MCF 10A (cell line): ENCODE measurements around the gene SLC43A3. TPM values are rescaled to one million over a fixed set of nuclear protein-coding genes. Genes with fewer than 3 reads are reported as not detected.

Experiments used
- BruUV-seq: library from RNA; stranded (reverse); fragments of 400-500 nt; replicated peaks from 2 replicates; lab custom pipeline; 2021; lab: Mats Ljungman, UMichigan
- CTCF ChIA-PET: fragments of 300-600 bp; sonication (Branson Sonifier 250); formaldehyde crosslinking; extraction: SDS; loops from one replicate; lab custom pipeline; 2021; ENCODE audit warnings: antibody characterized with exemption, inconsistent platforms; lab: Yijun Ruan, JAX
- POLR2A ChIA-PET: fragments of 300-600, 350-650 bp; sonication (Branson Sonifier 250); formaldehyde crosslinking; extraction: SDS; loops from one replicate; lab custom pipeline; 2020; ENCODE audit warnings: antibody characterized with exemption, inconsistent platforms; lab: Yijun Ruan, JAX
- DNase-seq: peaks from one replicate; pipeline ENCODE4 v3.0.0-alpha.2; 2018; ENCODE audit not compliant: unreplicated experiment
- H3K27ac Mint-ChIP-seq: one replicate; pipeline ENCODE4 v1.8.0; 2022; ENCODE audit warnings: mild to moderate bottlenecking, low read depth, mixed read lengths; ENCODE audit not compliant: unreplicated experiment
- H3K27me3 Mint-ChIP-seq: one replicate; pipeline ENCODE4 v1.8.0; 2022; ENCODE audit warnings: mixed read lengths; ENCODE audit not compliant: insufficient read depth, unreplicated experiment
- H3K36me3 Mint-ChIP-seq: one replicate; pipeline ENCODE4 v1.8.0; 2022; ENCODE audit warnings: mild to moderate bottlenecking, moderate library complexity, mixed read lengths; ENCODE audit not compliant: insufficient read depth, unreplicated experiment
- H3K4me1 Mint-ChIP-seq: one replicate; pipeline ENCODE4 v1.8.0; 2022; ENCODE audit warnings: mixed read lengths; ENCODE audit not compliant: insufficient read depth, unreplicated experiment
- H3K4me3 Mint-ChIP-seq: one replicate; pipeline ENCODE4 v1.8.0; 2022; ENCODE audit warnings: mild to moderate bottlenecking, moderate library complexity, mixed read lengths; ENCODE audit not compliant: unreplicated experiment
- H3K9me3 Mint-ChIP-seq: one replicate; pipeline ENCODE4 v1.8.0; 2022; ENCODE audit warnings: mixed read lengths; ENCODE audit not compliant: unreplicated experiment
- intact Hi-C: fragments of 100-400 bp; cut with micrococcal nuclease; formaldehyde crosslinking; loops from 2 replicates; pipeline ENCODE4 v1.14.1; 2022
- total RNA-seq: library from RNA; stranded (reverse); gene quantifications from 2 replicates; pipeline ENCODE4 v1.2.3, GENCODE V29; 2022
- TF ChIP-seq, protein P1 (sequence below): fragments of 200-600 bp; IDR thresholded peaks from one replicate; pipeline ENCODE4 v1.8.0; 2022; ENCODE audit warnings: antibody characterized with exemption, mild to moderate bottlenecking; ENCODE audit not compliant: unreplicated experiment

The SLC43A3 gene
- total RNA-seq, 1 experiment from 2014 or later = 112 TPM

DNA sequence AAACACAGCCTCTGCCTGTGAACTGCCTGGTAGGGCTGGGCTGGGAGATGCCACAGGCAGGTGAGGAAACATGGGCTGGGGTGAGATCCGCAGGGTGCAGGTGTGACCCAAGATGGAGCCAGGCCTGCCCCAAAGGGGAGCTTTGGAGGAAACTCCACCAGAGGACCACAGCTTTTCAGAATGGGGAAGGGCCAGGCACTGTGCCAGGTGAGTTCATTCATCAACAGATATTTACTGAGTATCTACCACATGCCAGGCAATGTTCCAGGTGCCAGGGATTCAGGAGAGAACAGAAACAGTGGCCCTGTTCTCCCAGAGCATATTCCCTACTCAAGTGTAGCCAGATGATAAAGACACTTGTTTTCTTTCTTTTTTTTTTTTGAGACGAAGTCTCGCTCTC, 44.6 kb upstream of the SLC43A3 start:
- ChIA-PET CTCF (interaction anchor here (1.1 to 4.6 kb wide), 4 partner anchors 8 to 55 kb away, joined by 6 to 50 read pairs (median 16); no protein-coding TSS in a partner anchor), POLR2A (no interaction called here)
- TF ChIP-seq, protein P1, sequence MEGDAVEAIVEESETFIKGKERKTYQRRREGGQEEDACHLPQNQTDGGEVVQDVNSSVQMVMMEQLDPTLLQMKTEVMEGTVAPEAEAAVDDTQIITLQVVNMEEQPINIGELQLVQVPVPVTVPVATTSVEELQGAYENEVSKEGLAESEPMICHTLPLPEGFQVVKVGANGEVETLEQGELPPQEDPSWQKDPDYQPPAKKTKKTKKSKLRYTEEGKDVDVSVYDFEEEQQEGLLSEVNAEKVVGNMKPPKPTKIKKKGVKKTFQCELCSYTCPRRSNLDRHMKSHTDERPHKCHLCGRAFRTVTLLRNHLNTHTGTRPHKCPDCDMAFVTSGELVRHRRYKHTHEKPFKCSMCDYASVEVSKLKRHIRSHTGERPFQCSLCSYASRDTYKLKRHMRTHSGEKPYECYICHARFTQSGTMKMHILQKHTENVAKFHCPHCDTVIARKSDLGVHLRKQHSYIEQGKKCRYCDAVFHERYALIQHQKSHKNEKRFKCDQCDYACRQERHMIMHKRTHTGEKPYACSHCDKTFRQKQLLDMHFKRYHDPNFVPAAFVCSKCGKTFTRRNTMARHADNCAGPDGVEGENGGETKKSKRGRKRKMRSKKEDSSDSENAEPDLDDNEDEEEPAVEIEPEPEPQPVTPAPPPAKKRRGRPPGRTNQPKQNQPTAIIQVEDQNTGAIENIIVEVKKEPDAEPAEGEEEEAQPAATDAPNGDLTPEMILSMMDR = no peak
- Mint-ChIP-seq H3K27me3 (no peaks in the 10 kb centered on the region), H3K4me3 (no peak overlapping the region), H3K27ac (no peak overlapping the region), H3K36me3 (no peaks in the 10 kb centered on the region), H3K4me1 (no peaks in the 10 kb centered on the region), H3K9me3 (no peaks in the 10 kb centered on the region)
- no TSS peak for BruUV-seq
- DNase-seq = no peak
- intact Hi-C loops = no loop called here

- H3K9me3 Mint-ChIP-seq = no peaks in the 10 kb centered on the region
- DNase-seq = no peak
- H3K36me3 Mint-ChIP-seq = no peaks in the 10 kb centered on the region
- intact Hi-C loops = no loop called here
- no peaks in the 10 kb centered on the region for H3K4me1 Mint-ChIP-seq
- ChIA-PET POLR2A (no interaction called here), CTCF (interaction anchor here (0.5 to 3.7 kb wide), 4 partner anchors 12 to 1044 kb away, joined by 3 to 17 read pairs (median 8); no protein-coding TSS in a partner anchor)
- BruUV-seq = no TSS peak
- TF ChIP-seq, protein P1 = no peak
- H3K27me3 Mint-ChIP-seq = no peaks in the 10 kb centered on the region
- H3K27ac Mint-ChIP-seq = no peak overlapping the region
- no peak overlapping the region for H3K4me3 Mint-ChIP-seq
Measured at GRCh38 chr11:57469268-57469667, 42.3 kb upstream of the SLC43A3 start.

DNA sequence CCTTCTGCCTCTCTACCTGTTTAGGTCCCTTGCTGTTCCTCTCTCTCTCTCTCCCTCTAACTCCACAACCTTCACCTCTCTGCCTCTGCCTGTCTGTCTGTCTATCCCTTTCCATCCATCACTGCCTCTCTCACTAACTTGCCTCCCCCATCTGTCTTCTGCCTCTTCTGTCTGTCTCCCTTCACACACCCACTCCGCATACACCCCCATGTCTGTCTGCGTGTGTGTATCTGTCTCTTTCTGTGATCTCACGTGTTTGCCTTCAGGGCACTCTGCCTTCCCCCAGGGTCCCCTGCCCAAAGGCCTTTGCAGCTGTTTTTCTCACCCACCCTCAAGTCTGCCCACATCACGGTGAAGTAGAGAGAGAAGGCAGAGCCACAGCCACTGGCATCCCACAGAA, 41.4 kb upstream of the SLC43A3 start:
- CTCF ChIA-PET = interaction anchor here (1.1 to 3.7 kb wide), 3 partner anchors 11 to 100 kb away, joined by 4 to 17 read pairs (median 8); partner anchors contain the start of gene UBE2L6

DNA sequence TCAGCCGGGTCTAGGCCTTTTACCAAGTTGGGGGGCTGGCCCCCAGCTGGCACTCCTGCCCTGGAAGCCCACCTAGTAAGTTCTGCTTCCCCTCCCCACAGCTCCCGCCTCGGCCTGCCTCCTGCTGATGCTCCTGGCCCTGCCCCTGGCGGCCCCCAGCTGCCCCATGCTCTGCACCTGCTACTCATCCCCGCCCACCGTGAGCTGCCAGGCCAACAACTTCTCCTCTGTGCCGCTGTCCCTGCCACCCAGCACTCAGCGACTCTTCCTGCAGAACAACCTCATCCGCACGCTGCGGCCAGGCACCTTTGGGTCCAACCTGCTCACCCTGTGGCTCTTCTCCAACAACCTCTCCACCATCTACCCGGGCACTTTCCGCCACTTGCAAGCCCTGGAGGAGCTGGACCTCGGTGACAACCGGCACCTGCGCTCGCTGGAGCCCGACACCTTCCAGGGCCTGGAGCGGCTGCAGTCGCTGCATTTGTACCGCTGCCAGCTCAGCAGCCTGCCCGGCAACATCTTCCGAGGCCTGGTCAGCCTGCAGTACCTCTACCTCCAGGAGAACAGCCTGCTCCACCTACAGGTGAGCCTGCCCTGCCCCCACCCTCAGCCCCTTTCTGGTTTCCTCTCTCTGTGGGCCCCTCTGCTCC, 40.7 kb upstream of the SLC43A3 start:
- ChIA-PET POLR2A (no interaction called here), CTCF (interaction anchor here (0.6 to 3.7 kb wide), 3 partner anchors 10 to 297 kb away, joined by 3 to 17 read pairs (median 4); partner anchors contain the start of gene UBE2L6)
- DNase-seq = no peak
- no peaks in the 10 kb centered on the region for H3K9me3 Mint-ChIP-seq
- TF ChIP-seq, protein P1 = no peak
- intact Hi-C loops = no loop called here
- BruUV-seq = no TSS peak
- no peak overlapping the region for H3K27ac Mint-ChIP-seq
- no peaks in the 10 kb centered on the region for H3K36me3 Mint-ChIP-seq
- no peaks in the 10 kb centered on the region for H3K27me3 Mint-ChIP-seq
- H3K4me1 Mint-ChIP-seq = no peaks in the 10 kb centered on the region
- no peak overlapping the region for H3K4me3 Mint-ChIP-seq

More for the DNA sequence above, 41.4 kb upstream of the SLC43A3 start:
- Mint-ChIP-seq H3K27ac (no peak overlapping the region), H3K4me1 (no peaks in the 10 kb centered on the region), H3K9me3 (no peaks in the 10 kb centered on the region), H3K36me3 (no peaks in the 10 kb centered on the region), H3K4me3 (no peak overlapping the region), H3K27me3 (no peaks in the 10 kb centered on the region)
- TF ChIP-seq, protein P1 = no peak
- POLR2A ChIA-PET = interaction anchor here (0.8 kb wide), 1 partner anchor 97 kb away, joined by 6 read pairs; no protein-coding TSS in a partner anchor
- no peak for DNase-seq
- BruUV-seq = no TSS peak
- intact Hi-C loops = no loop called here
